ACC112 (cell line): ENCODE data around the gene KRT32.

Experiments used
- H2AFZ ChIP-seq: fragments of 200-600 bp; sonication (generic); one replicate; pipeline ENCODE4 v1.6.0; 2017; ENCODE audit warnings: antibody characterized with exemption, low read length; ENCODE audit not compliant: unreplicated experiment
- H3K27ac ChIP-seq: fragments of 200-600 bp; sonication (generic); 2 replicates; pipeline ENCODE4 v1.5.1; 2014; ENCODE audit warnings: low read depth, mild to moderate bottlenecking, antibody characterized with exemption, low read length, moderate library complexity
- H3K27me3 ChIP-seq: fragments of 200-600 bp; sonication (generic); 2 replicates; pipeline ENCODE4 v1.6.1; 2014; ENCODE audit warnings: mild to moderate bottlenecking, antibody characterized with exemption, low read length, moderate library complexity, mixed read lengths; ENCODE audit not compliant: insufficient read depth
- H3K36me3 ChIP-seq: fragments of 200-600 bp; sonication (generic); 2 replicates; pipeline ENCODE4 v1.6.1; 2016; ENCODE audit warnings: mild to moderate bottlenecking, antibody characterized with exemption, low read length, moderate library complexity, mixed read lengths; ENCODE audit not compliant: insufficient read depth
- H3K4me1 ChIP-seq: fragments of 200-600 bp; sonication (generic); one replicate; pipeline ENCODE4 v1.6.1; 2016; ENCODE audit warnings: low read length, mixed read lengths; ENCODE audit not compliant: insufficient read depth, unreplicated experiment, control insufficient read depth
- H3K4me3 ChIP-seq: fragments of 200-600 bp; sonication (generic); 2 replicates; pipeline ENCODE4 v1.5.1; 2014; ENCODE audit warnings: mild to moderate bottlenecking, low read depth, low read length
- H3K79me2 ChIP-seq: fragments of 200-600 bp; sonication (generic); one replicate; pipeline ENCODE4 v1.6.0; 2016; ENCODE audit warnings: low read length; ENCODE audit not compliant: control insufficient read depth, unreplicated experiment, insufficient read depth

KRT32 gene

GRCh38 chr17:41466988-41467387, at the start of gene KRT32:
Gene KRT32 (minus strand): TSS chr17:41467386. CDS start chr17:41467325, 61 bp downstream.
- peaks cover 13% of the 10 kb centered on the region for H3K4me1 ChIP-seq
- no peaks in the 10 kb centered on the region for H3K79me2 ChIP-seq
- H3K36me3 ChIP-seq, result no peaks in the 10 kb centered on the region
- no peak within 1 kb of the TSS for H3K27ac ChIP-seq
- no peak within 1 kb of the TSS for H2AFZ ChIP-seq
- no peak within 1 kb of the TSS for H3K4me3 ChIP-seq
- H3K27me3 ChIP-seq, result no peaks in the 10 kb centered on the region

- no peak overlapping the region for H3K27ac ChIP-seq
- H3K27me3 ChIP-seq, result no peaks in the 10 kb centered on the region
- H3K4me1 ChIP-seq, result peaks cover 11% of the 10 kb centered on the region
- H3K79me2 ChIP-seq, result no peaks in the 10 kb centered on the region
- H3K4me3 ChIP-seq, result no peak overlapping the region
- H3K36me3 ChIP-seq, result no peaks in the 10 kb centered on the region
- H2AFZ ChIP-seq, result no peak overlapping the region
Measured at GRCh38 chr17:41516830-41517283, 49.7 kb upstream of the KRT32 start.

- Histone ChIP-seq H3K79me2 (no peaks in the 10 kb centered on the region), H3K36me3 (no peaks in the 10 kb centered on the region), H3K27me3 (no peaks in the 10 kb centered on the region), H3K27ac (no peak overlapping the region), H3K4me3 (no peak overlapping the region), H3K4me1 (peaks cover 5% of the 10 kb centered on the region), H2AFZ (no peak overlapping the region)
Measured at GRCh38 chr17:41516147-41516829, 49.1 kb upstream of the KRT32 start.

- H3K36me3 ChIP-seq, result no peaks in the 10 kb centered on the region
- H3K27me3 ChIP-seq, result no peaks in the 10 kb centered on the region
- no peak overlapping the region for H3K27ac ChIP-seq
- H3K4me3 ChIP-seq, result no peak overlapping the region
- no peaks in the 10 kb centered on the region for H3K79me2 ChIP-seq
- no peaks in the 10 kb centered on the region for H3K4me1 ChIP-seq
- no peak overlapping the region for H2AFZ ChIP-seq
Measured at GRCh38 chr17:41513168-41513547, 46.0 kb upstream of the KRT32 start.

- Histone ChIP-seq H3K79me2 (no peaks in the 10 kb centered on the region), H3K27me3 (no peaks in the 10 kb centered on the region), H3K4me3 (no peak overlapping the region), H3K4me1 (no peaks in the 10 kb centered on the region), H3K36me3 (no peaks in the 10 kb centered on the region), H3K27ac (no peak overlapping the region), H2AFZ (no peak overlapping the region)
Measured at GRCh38 chr17:41512546-41513167, 45.5 kb upstream of the KRT32 start.

GRCh38 chr17:41511716-41512115, 44.5 kb upstream of the KRT32 start:
- Histone ChIP-seq H3K79me2 (no peaks in the 10 kb centered on the region), H3K4me1 (no peaks in the 10 kb centered on the region), H3K4me3 (no peak overlapping the region), H3K36me3 (no peaks in the 10 kb centered on the region), H3K27ac (no peak overlapping the region), H2AFZ (no peak overlapping the region), H3K27me3 (no peaks in the 10 kb centered on the region)

GRCh38 chr17:41511116-41511515, 43.9 kb upstream of the KRT32 start:
- Histone ChIP-seq H3K4me1 (no peaks in the 10 kb centered on the region), H3K27me3 (no peaks in the 10 kb centered on the region), H3K27ac (no peak overlapping the region), H3K36me3 (no peaks in the 10 kb centered on the region), H2AFZ (no peak overlapping the region), H3K4me3 (no peak overlapping the region), H3K79me2 (no peaks in the 10 kb centered on the region)

GRCh38 chr17:41510251-41511065, 43.3 kb upstream of the KRT32 start:
- Histone ChIP-seq H2AFZ (no peak overlapping the region), H3K27me3 (no peaks in the 10 kb centered on the region), H3K27ac (no peak overlapping the region), H3K79me2 (no peaks in the 10 kb centered on the region), H3K4me1 (no peaks in the 10 kb centered on the region), H3K36me3 (no peaks in the 10 kb centered on the region), H3K4me3 (no peak overlapping the region)

- H2AFZ ChIP-seq, result no peak overlapping the region
- no peaks in the 10 kb centered on the region for H3K36me3 ChIP-seq
- no peaks in the 10 kb centered on the region for H3K4me1 ChIP-seq
- H3K27ac ChIP-seq, result no peak overlapping the region
- H3K4me3 ChIP-seq, result no peak overlapping the region
- H3K27me3 ChIP-seq, result no peaks in the 10 kb centered on the region
- H3K79me2 ChIP-seq, result no peaks in the 10 kb centered on the region
Measured at GRCh38 chr17:41507315-41507880, 40.2 kb upstream of the KRT32 start.

GRCh38 chr17:41505809-41506767, 38.9 kb upstream of the KRT32 start:
- H3K27me3 ChIP-seq, result no peaks in the 10 kb centered on the region
- no peaks in the 10 kb centered on the region for H3K4me1 ChIP-seq
- no peak overlapping the region for H3K27ac ChIP-seq
- no peak overlapping the region for H3K4me3 ChIP-seq
- H2AFZ ChIP-seq, result no peak overlapping the region
- no peaks in the 10 kb centered on the region for H3K79me2 ChIP-seq
- H3K36me3 ChIP-seq, result no peaks in the 10 kb centered on the region
